Mammary microvascular endothelial cell (primary cell): ENCODE data around the gene SLC1A4. TPM values are rescaled to one million over a fixed set of nuclear protein-coding genes. Genes with fewer than 3 reads are reported as not detected.

Source experiments
- total RNA-seq: library from RNA; depleted of rRNA; stranded (reverse); fragments of >200 nt; gene quantifications from 2 replicates; pipeline ENCODE4 v1.2.3, GENCODE V29; 2015

SLC1A4 gene
- 5.6 and 7.6 TPM in 2 replicates for total RNA-seq

DNA sequence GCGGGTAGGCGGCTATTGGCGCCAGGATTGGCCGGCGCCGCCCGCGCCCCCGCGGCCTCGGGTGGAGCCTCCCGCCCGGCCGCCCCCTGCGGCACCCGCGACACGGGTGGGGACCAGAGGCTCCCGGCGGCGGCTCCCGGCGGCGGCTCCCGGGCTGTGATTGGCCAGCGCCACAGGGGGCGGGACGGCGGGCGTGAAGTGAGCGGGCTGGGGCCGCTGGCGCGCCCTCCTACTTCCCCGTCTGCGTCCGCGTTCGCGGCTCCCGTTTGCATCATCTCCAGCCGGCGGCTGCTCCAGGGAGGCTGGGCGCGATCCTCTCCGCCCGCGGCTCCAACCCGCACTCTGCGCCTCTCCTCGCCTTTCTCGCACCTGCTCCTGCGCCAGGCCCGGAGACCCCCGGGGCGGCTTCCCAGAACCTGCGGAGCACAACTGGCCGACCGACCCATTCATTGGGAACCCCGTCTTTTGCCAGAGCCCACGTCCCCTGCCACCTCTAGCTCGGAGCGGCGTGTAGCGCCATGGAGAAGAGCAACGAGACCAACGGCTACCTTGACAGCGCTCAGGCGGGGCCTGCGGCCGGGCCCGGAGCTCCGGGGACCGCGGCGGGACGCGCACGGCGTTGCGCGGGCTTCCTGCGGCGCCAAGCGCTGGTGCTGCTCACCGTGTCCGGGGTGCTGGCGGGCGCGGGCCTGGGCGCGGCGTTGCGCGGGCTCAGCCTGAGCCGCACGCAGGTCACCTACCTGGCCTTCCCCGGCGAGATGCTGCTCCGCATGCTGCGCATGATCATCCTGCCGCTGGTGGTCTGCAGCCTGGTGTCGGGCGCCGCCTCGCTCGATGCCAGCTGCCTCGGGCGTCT is at the start of gene SLC1A4:
Gene SLC1A4, plus strand, starts transcription at position 274 of the 856 bp plus-strand sequence. Its CDS starts 245 bp downstream, at position 519.

GRCh38 chr2:65056215-65057053 is 67.2 kb downstream of the SLC1A4 start, which contains the start of gene CEP68:
Gene CEP68, plus strand, starts transcription at chr2:65056416. Its CDS starts 13,029 bp downstream, at chr2:65069445.

Other genes starting within 250 kb of the SLC1A4 start
- 9.8 and 9.9 TPM in 2 replicates for gene CEP68, start 67.0 kb downstream of the SLC1A4 start, total RNA-seq
- 87.1 and 90.4 TPM in 2 replicates for gene RAB1A, start 140.7 kb downstream of the SLC1A4 start, total RNA-seq
- gene ACTR2, start 238.4 kb downstream of the SLC1A4 start, total RNA-seq: 98.9 and 101 TPM in 2 replicates